Lower leg skin (tissue), 3 donors: ENCODE results near the gene NCOA3.

Experiments
- CTCF ChIP-seq, 3 donors: fragments of 450-650 bp; IDR thresholded peaks; one replicate each; pipeline ENCODE4 v1.5.1; 2016; ENCODE audit warnings: antibody characterized with exemption in 3 of 3, mild to moderate bottlenecking in 3 of 3, moderate library complexity in 2 of 3
- POLR2A ChIP-seq, 2 donors: fragments of 450-650 bp; IDR thresholded peaks; one replicate each; pipeline ENCODE4 v1.6.1; 2016 to 2017; ENCODE audit warnings: antibody characterized with exemption in 2 of 2, mild to moderate bottlenecking in 1 of 2, moderate library complexity in 1 of 2

- no peak for TF ChIP-seq CTCF (IDR thresholded peaks at IDR 0.05)
- TF ChIP-seq POLR2A (IDR thresholded peaks at IDR 0.05): no peak
Measured at GRCh38 chr20:47659904-47660601, 158.4 kb downstream of the NCOA3 start.
